ENCODE measurements around the gene G6PC1. TPM values are rescaled to one million over a fixed set of nuclear protein-coding genes. Genes with fewer than 3 reads are reported as not detected.

G6PC1 gene
- total RNA-seq, 1 experiment from 2014 or later, result 0.10 TPM

DNA sequence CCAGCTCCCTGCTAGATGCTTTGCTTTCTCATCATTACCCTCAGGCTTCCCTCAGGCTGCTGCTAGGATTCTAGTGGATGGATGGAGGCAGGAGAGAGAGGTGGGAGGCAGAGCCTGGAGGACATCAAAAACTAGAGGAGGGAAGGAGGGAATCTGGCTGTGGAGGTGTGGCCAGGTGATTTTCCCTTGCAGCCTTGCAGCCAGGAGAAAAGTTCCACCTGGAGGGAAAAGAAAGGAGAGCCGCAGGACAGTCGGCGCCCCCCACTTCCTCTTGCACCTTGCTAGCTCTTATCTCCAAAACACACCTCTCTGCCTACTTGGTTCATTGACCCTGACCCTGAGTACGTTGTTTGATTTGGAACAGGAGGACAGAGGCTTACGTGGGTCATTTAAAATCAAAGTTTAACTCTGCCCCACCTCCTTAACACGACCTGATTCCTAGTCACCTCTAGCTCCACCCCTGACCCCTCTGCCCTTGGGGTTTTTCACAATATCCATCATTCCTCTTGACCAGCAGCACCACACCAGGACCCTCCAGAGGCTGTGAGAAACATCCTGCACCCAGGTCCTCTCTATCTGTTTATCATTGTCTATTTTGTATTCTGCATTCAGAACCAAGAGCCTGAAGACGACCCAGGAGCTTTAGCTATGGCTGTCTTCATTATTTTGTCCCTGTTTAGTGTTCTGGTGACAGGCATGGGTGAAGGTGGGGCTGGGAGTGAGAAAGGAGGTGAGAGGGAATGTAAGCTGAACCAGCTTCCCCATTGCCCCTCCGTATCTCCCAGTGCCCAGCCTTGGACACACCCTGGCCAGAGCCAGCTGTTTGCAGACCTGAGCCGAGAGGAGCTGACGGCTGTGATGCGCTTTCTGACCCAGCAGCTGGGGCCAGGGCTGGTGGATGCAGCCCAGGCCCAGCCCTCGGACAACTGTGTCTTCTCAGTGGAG, 33.7 kb upstream of the G6PC1 start:
- no peak overlapping the region for H2AFZ ChIP-seq (ENCODE audit: low read depth, low read length, poor library complexity, severe bottlenecking)
- no peaks in the 10 kb centered on the region for H3K79me2 ChIP-seq (ENCODE audit: insufficient read depth, low read length)
- RAD21 ChIA-PET (ENCODE audit: low non-redundant PET in 1 of 2, low total read pairs in 2 of 2, uncharacterized antibody in 2 of 2, unreplicated experiment in 2 of 2), result no interaction called here
- CTCF ChIA-PET, result no interaction called here
- no peaks in the 10 kb centered on the region for H4K20me1 ChIP-seq (ENCODE audit: insufficient read depth)
- H3K36me3 ChIP-seq (ENCODE audit: control insufficient read depth in 1 of 2, insufficient read depth in 2 of 2, low read length in 2 of 2), result no peaks in the 10 kb centered on the region
- no peak overlapping the region for H3K9ac ChIP-seq (ENCODE audit: low read length)
- H3K27ac ChIP-seq (ENCODE audit: low read depth, low read length), result no peak overlapping the region
- DNase-seq (ENCODE audit: low read depth, low spot score), result no peak
- BruUV-seq (replicated peaks), result no TSS peak
- no peaks in the 10 kb centered on the region for H3K9me2 ChIP-seq (ENCODE audit: insufficient read depth)
- TF ChIP-seq CEBPB (IDR thresholded peaks at IDR 0.05; ENCODE audit: low read depth) (no peak), CBX3 (IDR thresholded peaks at IDR 0.05; ENCODE audit: low read depth) (no peak), SIN3A (IDR thresholded peaks at IDR 0.05; ENCODE audit: low read depth) (no peak), EZH2 (IDR thresholded peaks at IDR 0.05) (no peak), ZFX (IDR thresholded peaks at IDR 0.05) (no peak), ZBTB33 (IDR thresholded peaks at IDR 0.05; ENCODE audit: extremely low read depth, insufficient replicate concordance, low read length) (no peak), YY1 (IDR thresholded peaks at IDR 0.05; ENCODE audit: extremely low read depth, insufficient replicate concordance, low read depth, low read length) (no peak), JUND (IDR thresholded peaks at IDR 0.05) (no peak), SP1 (IDR thresholded peaks at IDR 0.05; ENCODE audit: low read depth) (no peak), ELF1 (IDR thresholded peaks at IDR 0.05; ENCODE audit: borderline replicate concordance, low read depth) (no peak), POLR2A (IDR thresholded peaks at IDR 0.05; ENCODE audit: borderline replicate concordance, extremely low read depth, insufficient read depth, insufficient read length) (no peak), TCF7L2 (IDR thresholded peaks at IDR 0.05; ENCODE audit: borderline replicate concordance, extremely low read depth, insufficient read depth, insufficient read length) (no peak), FOSL1 (IDR thresholded peaks at IDR 0.05; ENCODE audit: low read depth) (no peak), REST (IDR thresholded peaks at IDR 0.05; ENCODE audit: low read depth) (no peak), EGR1 (IDR thresholded peaks at IDR 0.05; ENCODE audit: low read depth) (no peak), EZH2phosphoT487 (IDR thresholded peaks at IDR 0.05; ENCODE audit: borderline replicate concordance) (no peak), RAD21 (IDR thresholded peaks at IDR 0.05; ENCODE audit: low read depth) (no peak), POLR2AphosphoS5 (IDR thresholded peaks at IDR 0.05; ENCODE audit: low read depth, low read length) (no peak)
- TF ChIP-seq, protein P1, sequence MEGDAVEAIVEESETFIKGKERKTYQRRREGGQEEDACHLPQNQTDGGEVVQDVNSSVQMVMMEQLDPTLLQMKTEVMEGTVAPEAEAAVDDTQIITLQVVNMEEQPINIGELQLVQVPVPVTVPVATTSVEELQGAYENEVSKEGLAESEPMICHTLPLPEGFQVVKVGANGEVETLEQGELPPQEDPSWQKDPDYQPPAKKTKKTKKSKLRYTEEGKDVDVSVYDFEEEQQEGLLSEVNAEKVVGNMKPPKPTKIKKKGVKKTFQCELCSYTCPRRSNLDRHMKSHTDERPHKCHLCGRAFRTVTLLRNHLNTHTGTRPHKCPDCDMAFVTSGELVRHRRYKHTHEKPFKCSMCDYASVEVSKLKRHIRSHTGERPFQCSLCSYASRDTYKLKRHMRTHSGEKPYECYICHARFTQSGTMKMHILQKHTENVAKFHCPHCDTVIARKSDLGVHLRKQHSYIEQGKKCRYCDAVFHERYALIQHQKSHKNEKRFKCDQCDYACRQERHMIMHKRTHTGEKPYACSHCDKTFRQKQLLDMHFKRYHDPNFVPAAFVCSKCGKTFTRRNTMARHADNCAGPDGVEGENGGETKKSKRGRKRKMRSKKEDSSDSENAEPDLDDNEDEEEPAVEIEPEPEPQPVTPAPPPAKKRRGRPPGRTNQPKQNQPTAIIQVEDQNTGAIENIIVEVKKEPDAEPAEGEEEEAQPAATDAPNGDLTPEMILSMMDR (IDR thresholded peaks at IDR 0.05 in 2 of 3, conservative IDR thresholded peaks at IDR 0.05 in 1 of 3; ENCODE audit: borderline replicate concordance in 1 of 3, insufficient read depth in 1 of 3, low read depth in 2 of 3, low read length in 2 of 3), result no peak
- TF ChIP-seq, protein P2, sequence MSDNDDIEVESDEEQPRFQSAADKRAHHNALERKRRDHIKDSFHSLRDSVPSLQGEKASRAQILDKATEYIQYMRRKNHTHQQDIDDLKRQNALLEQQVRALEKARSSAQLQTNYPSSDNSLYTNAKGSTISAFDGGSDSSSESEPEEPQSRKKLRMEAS (IDR thresholded peaks at IDR 0.05), result no peak
- ATAC-seq, result no peak
- no peaks in the 10 kb centered on the region for H3K27me3 ChIP-seq (ENCODE audit: insufficient read depth, low read length)
- no peak overlapping the region for H3K4me2 ChIP-seq (ENCODE audit: low read length)
- H3K9me3 ChIP-seq (ENCODE audit: control insufficient read depth in 1 of 2, insufficient read depth in 1 of 2, low read depth in 1 of 2, low read length in 2 of 2), result no peaks in the 10 kb centered on the region
- intact Hi-C loops (cut with micrococcal nuclease), result no loop called here
- no peak overlapping the region for H3K4me3 ChIP-seq (replicated peaks in 1 of 2; ENCODE audit: low read depth in 1 of 2, low read length in 2 of 2)
- peaks cover 0 to 3% of the 10 kb centered on the region in 2 experiments; a peak in 1 of 4 replicates for H3K4me1 ChIP-seq (ENCODE audit: control insufficient read depth in 1 of 2, insufficient read depth in 2 of 2, low read length in 2 of 2)
- POLR2A ChIA-PET, result no interaction called here
